Thyroid gland (tissue), 4 donors: ENCODE measurements around the gene LDHB. TPM values are rescaled to one million over a fixed set of nuclear protein-coding genes. Genes with fewer than 3 reads are reported as not detected.

Experiments used
- DNase-seq, 2 donors: peaks; one replicate each; pipeline ENCODE4 v3.0.0-alpha.2; 2019
- H3K27ac ChIP-seq, 3 donors: fragments of 200-600 bp; sonication (generic); 1 replicate in 2 of 3; 2 replicates in 1 of 3; pipeline ENCODE4 v1.5.1; 2016 to 2019; ENCODE audit warnings: mild to moderate bottlenecking in 1 of 3, moderate library complexity in 1 of 3
- H3K27me3 ChIP-seq: fragments of 200-600 bp; sonication (generic); one replicate; pipeline ENCODE4 v1.5.1; 2019
- H3K36me3 ChIP-seq, 2 donors: fragments of 200-600 bp; sonication (generic); one replicate each; pipeline ENCODE4 v1.5.1; 2016 to 2019
- H3K4me1 ChIP-seq, 2 donors: fragments of 200-600 bp; sonication (generic); one replicate each; pipeline ENCODE4 v1.5.1; 2017 to 2019
- H3K4me3 ChIP-seq, 3 donors: fragments of 200-600 bp; sonication (generic); replicated peaks in 1 of 3; 1 replicate in 2 of 3; 2 replicates in 1 of 3; pipeline ENCODE4 v1.5.1; 2016; ENCODE audit warnings: mild to moderate bottlenecking in 1 of 3
- H3K9me3 ChIP-seq: fragments of 200-600 bp; sonication (generic); one replicate; pipeline ENCODE4 v1.5.1; 2017
- CTCF ChIP-seq, 6 experiments: fragments of 200-600 bp in 3 of 6; fragments of 450-650 bp in 3 of 6; sonication (generic) in 3 of 6; IDR thresholded peaks; one replicate each; pipeline ENCODE4 v1.5.1; 2016 to 2019; ENCODE audit warnings: antibody characterized with exemption in 6 of 6, mild to moderate bottlenecking in 2 of 6, inconsistent platforms in 1 of 6, moderate library complexity in 1 of 6
- POLR2A ChIP-seq, 2 donors: fragments of 450-650 bp; IDR thresholded peaks; one replicate each; pipeline ENCODE4 v1.6.1; 2017; ENCODE audit warnings: antibody characterized with exemption in 2 of 2, mild to moderate bottlenecking in 2 of 2, moderate library complexity in 1 of 2
- WGBS, 2 donors: methylation state at CpG; one replicate each; pipeline ENCODE4 v1.1.5; 2017; 5-methylcytosine and 5-hydroxymethylcytosine counted together
- intact Hi-C: fragments of 100-400 bp; cut with DNase I; formaldehyde crosslinking; loops from one replicate; pipeline ENCODE4 v1.15.1; 2023
- total RNA-seq, 4 donors: library from RNA; depleted of rRNA; stranded (reverse); fragments of >200 nt; gene quantifications; one replicate each; pipeline ENCODE4 v1.2.3, GENCODE V29; 2016

Gene LDHB
- total RNA-seq, 4 donors from 2014 or later = 338 to 531 (median 407) TPM

GRCh38 chr12:21695986-21696385 lies 38.3 kb upstream of the LDHB start:
- H3K27me3 ChIP-seq = no peaks in the 10 kb centered on the region
- H3K4me1 ChIP-seq = no peaks in the 10 kb centered on the region
- H3K27ac ChIP-seq = no peak overlapping the region
- intact Hi-C loops = loop anchor here (5.0 kb wide), 1 partner anchor 296 kb away; no protein-coding TSS in a partner anchor
- TF ChIP-seq POLR2A (IDR thresholded peaks at IDR 0.05) (no peak), CTCF (IDR thresholded peaks at IDR 0.05) (no peak)
- no peaks in the 10 kb centered on the region for H3K36me3 ChIP-seq
- H3K4me3 ChIP-seq = no peak overlapping the region
- no peak for DNase-seq
- H3K9me3 ChIP-seq = no peaks in the 10 kb centered on the region
- WGBS, 2 donors = 58 to 70% methylated on average over 2 of the region's 2 CpGs

- Histone ChIP-seq H3K4me1 (no peaks in the 10 kb centered on the region), H3K9me3 (no peaks in the 10 kb centered on the region), H3K4me3 (no peak overlapping the region), H3K27ac (no peak overlapping the region), H3K36me3 (no peaks in the 10 kb centered on the region), H3K27me3 (no peaks in the 10 kb centered on the region)
- no peak for TF ChIP-seq CTCF (IDR thresholded peaks at IDR 0.05)
- TF ChIP-seq POLR2A (IDR thresholded peaks at IDR 0.05) = no peak
- 89% methylated on average over 9 to 10 of the region's 10 CpGs for WGBS, 2 donors
- intact Hi-C loops = loop anchor here (5.0 kb wide), 1 partner anchor 298 kb away; no protein-coding TSS in a partner anchor
- no peak for DNase-seq
These were observed 37.0 kb upstream of the LDHB start for GRCh38 chr12:21694660-21695059.

GRCh38 chr12:21691515-21691914 lies 33.9 kb upstream of the LDHB start:
- intact Hi-C loops = no loop called here
- no peak for TF ChIP-seq POLR2A (IDR thresholded peaks at IDR 0.05)
- no peak for TF ChIP-seq CTCF (IDR thresholded peaks at IDR 0.05)
- 82 to 89% methylated on average over 1 of the region's 1 CpG for WGBS, 2 donors
- H3K36me3 ChIP-seq = no peaks in the 10 kb centered on the region
- H3K9me3 ChIP-seq = no peaks in the 10 kb centered on the region
- DNase-seq = no peak
- H3K4me1 ChIP-seq = no peaks in the 10 kb centered on the region
- no peaks in the 10 kb centered on the region for H3K27me3 ChIP-seq
- no peak overlapping the region for H3K27ac ChIP-seq
- H3K4me3 ChIP-seq = no peak overlapping the region

GRCh38 chr12:21690704-21691368 lies 33.2 kb upstream of the LDHB start:
- Histone ChIP-seq H3K36me3 (no peaks in the 10 kb centered on the region), H3K27ac (no peak overlapping the region), H3K9me3 (no peaks in the 10 kb centered on the region), H3K4me1 (no peaks in the 10 kb centered on the region), H3K4me3 (no peak overlapping the region), H3K27me3 (no peaks in the 10 kb centered on the region)
- TF ChIP-seq POLR2A (IDR thresholded peaks at IDR 0.05) (no peak), CTCF (IDR thresholded peaks at IDR 0.05) (no peak)
- intact Hi-C loops = no loop called here
- no peak for DNase-seq
- 71 to 75% methylated on average over 2 of the region's 2 CpGs for WGBS, 2 donors

- no peaks in the 10 kb centered on the region for H3K9me3 ChIP-seq
- no peak for DNase-seq
- no peak for TF ChIP-seq CTCF (IDR thresholded peaks at IDR 0.05)
- no peak for TF ChIP-seq POLR2A (IDR thresholded peaks at IDR 0.05)
- no peak overlapping the region for H3K4me3 ChIP-seq
- no peak overlapping the region for H3K27ac ChIP-seq
- H3K27me3 ChIP-seq = no peaks in the 10 kb centered on the region
- 83 to 89% methylated on average over 3 of the region's 3 CpGs for WGBS, 2 donors
- H3K4me1 ChIP-seq = no peaks in the 10 kb centered on the region
- intact Hi-C loops = no loop called here
- no peaks in the 10 kb centered on the region for H3K36me3 ChIP-seq
These were observed 25.5 kb upstream of the LDHB start for GRCh38 chr12:21683115-21683514.
